Endothelial cell of umbilical vein (primary cell): ENCODE measurements around the gene ITPRIPL2. TPM values are rescaled to one million over a fixed set of nuclear protein-coding genes. Genes with fewer than 3 reads are reported as not detected.

Experiments used
- BruUV-seq: library from RNA; stranded (reverse); fragments of 400-500 nt; replicated peaks from 2 replicates; lab custom pipeline; 2021; lab: Mats Ljungman, UMichigan
- CTCF ChIA-PET: fragments of 300-600, 350-600 bp; sonication (Branson Sonifier 250); formaldehyde crosslinking; loops from one replicate; lab custom pipeline; 2021; ENCODE audit warnings: antibody characterized with exemption, inconsistent platforms; lab: Charles Lee
- POLR2A ChIA-PET: fragments of 300-600, 350-600 bp; sonication (Branson Sonifier 250); formaldehyde crosslinking; loops from one replicate; lab custom pipeline; 2021; ENCODE audit warnings: antibody characterized with exemption, inconsistent platforms; lab: Charles Lee
- DNase-seq: peaks from one replicate; pipeline ENCODE4 v3.0.0-alpha.2; 2011; ENCODE audit warnings: low read depth, low spot score
- FAIRE-seq: peaks from 2 replicates; lab custom pipeline; 2011; peaks lifted over from hg19 to GRCh38; lab: Jason Lieb, UNC
- H2AFZ ChIP-seq: 2 replicates; pipeline ENCODE4 v1.6.0; 2012; ENCODE audit warnings: low read depth, low read length, control low read depth, inconsistent platforms
- H3K27ac ChIP-seq: 2 replicates; pipeline ENCODE4 v1.5.1; 2011; ENCODE audit warnings: low read depth, mild to moderate bottlenecking, control low read depth, low read length, moderate library complexity; ENCODE audit not compliant: insufficient read depth
- H3K27me3 ChIP-seq, 2 experiments: 2 replicates each; pipeline versions ENCODE4 v1.6.0 to v1.6.1; 2011; ENCODE audit warnings: low read length in 2 of 2, mixed read lengths in 1 of 2; ENCODE audit not compliant: control insufficient read depth in 2 of 2, insufficient read depth in 2 of 2
- H3K36me3 ChIP-seq, 2 experiments: 2 replicates in 1 of 2; 3 replicates in 1 of 2; pipeline ENCODE4 v1.5.1; 2011; ENCODE audit warnings: low read length in 2 of 2, mild to moderate bottlenecking in 1 of 2, moderate library complexity in 1 of 2; ENCODE audit not compliant: control insufficient read depth in 2 of 2, insufficient read depth in 2 of 2; ENCODE audit errors: extremely low read depth in 1 of 2
- H3K4me1 ChIP-seq: 3 replicates; pipeline ENCODE4 v1.5.1; 2011; ENCODE audit warnings: mild to moderate bottlenecking, low read length; ENCODE audit not compliant: control insufficient read depth, insufficient read depth; ENCODE audit errors: extremely low read depth
- H3K4me2 ChIP-seq: 2 replicates; pipeline ENCODE4 v1.6.1; 2011; ENCODE audit warnings: low read length, control low read depth, mixed read lengths; ENCODE audit not compliant: insufficient read depth
- H3K4me3 ChIP-seq, 3 experiments: fragments of 200-600 bp in 1 of 3; sonication (generic), shearing (Covaris generic) in 1 of 3; replicated peaks in 1 of 3; 2 replicates each; pipeline ENCODE4 v1.5.1; 2011 to 2016; ENCODE audit warnings: control low read depth in 3 of 3, low read length in 3 of 3, mild to moderate bottlenecking in 2 of 3, inconsistent platforms in 1 of 3, low read depth in 1 of 3, moderate library complexity in 1 of 3; ENCODE audit not compliant: insufficient read depth in 1 of 3
- H3K79me2 ChIP-seq: 2 replicates; pipeline ENCODE4 v1.6.0; 2012; ENCODE audit warnings: low read length, inconsistent platforms; ENCODE audit not compliant: control insufficient read depth, insufficient read depth
- H3K9ac ChIP-seq: replicated peaks from 2 replicates; pipeline ENCODE3; 2011; ENCODE audit warnings: low read length, control low read depth; ENCODE audit not compliant: insufficient read depth; ENCODE audit errors: extremely low read depth
- H3K9me1 ChIP-seq: replicated peaks from 3 replicates; pipeline ENCODE4 v1.6.0; 2011; ENCODE audit warnings: mild to moderate bottlenecking, low read length; ENCODE audit not compliant: control insufficient read depth, insufficient read depth; ENCODE audit errors: extremely low read depth
- H3K9me3 ChIP-seq: replicated peaks from 2 replicates; pipeline ENCODE4 v1.5.1; 2012; ENCODE audit warnings: low read length, inconsistent platforms; ENCODE audit not compliant: control insufficient read depth, insufficient read depth
- H4K20me1 ChIP-seq: replicated peaks from 2 replicates; pipeline ENCODE3; 2011; ENCODE audit warnings: mild to moderate bottlenecking, low read length; ENCODE audit not compliant: control insufficient read depth, insufficient read depth; ENCODE audit errors: extremely low read depth
- EZH2 ChIP-seq: IDR thresholded peaks from 2 replicates; pipeline ENCODE4 v1.6.1; 2012; ENCODE audit warnings: borderline replicate concordance, low read depth, mild to moderate bottlenecking, moderate library complexity, low read length, inconsistent platforms; ENCODE audit not compliant: severe bottlenecking
- FOS ChIP-seq: IDR thresholded peaks from 2 replicates; pipeline ENCODE4 v1.6.1; 2011; ENCODE audit warnings: mild to moderate bottlenecking, low read length, moderate library complexity, borderline replicate concordance; ENCODE audit not compliant: insufficient read depth
- GATA2 ChIP-seq: IDR thresholded peaks from 2 replicates; pipeline ENCODE4 v1.7.0; 2011; ENCODE audit warnings: low read depth, mild to moderate bottlenecking, moderate library complexity, mixed read lengths, low read length; ENCODE audit not compliant: insufficient read length, insufficient read depth
- JUN ChIP-seq: IDR thresholded peaks from 2 replicates; pipeline ENCODE4 v1.6.1; 2011; ENCODE audit warnings: borderline replicate concordance, low read depth; ENCODE audit not compliant: insufficient read length, insufficient read depth
- MAX ChIP-seq: IDR thresholded peaks from 2 replicates; pipeline ENCODE4 v1.6.1; 2011; ENCODE audit not compliant: insufficient read depth, insufficient read length
- MYC ChIP-seq: IDR thresholded peaks from one replicate; pipeline ENCODE4 v1.6.1; 2011; ENCODE audit warnings: mild to moderate bottlenecking, low read depth, low read length
- POLR2A ChIP-seq: IDR thresholded peaks from 2 replicates; pipeline ENCODE4 v1.6.1; 2012; ENCODE audit warnings: low read depth, mild to moderate bottlenecking, control low read depth, low read length
- POLR2AphosphoS5 ChIP-seq: IDR thresholded peaks from 2 replicates; pipeline ENCODE4 v1.6.1; 2012; ENCODE audit warnings: low read depth, mild to moderate bottlenecking, control low read depth, low read length, moderate library complexity; ENCODE audit not compliant: insufficient read depth
- dilution Hi-C: fragments of 300-500 bp; cut with MboI; formaldehyde crosslinking; loops from one replicate; pipeline ENCODE4 v1.15.0; 2019; ENCODE audit warnings: low sequenced_read_pairs; ENCODE audit not compliant: extremely low pct_ligation_motif_present
- intact Hi-C: fragments of 100-400 bp; cut with micrococcal nuclease; formaldehyde crosslinking; loops from one replicate; pipeline ENCODE4 v1.10.0; 2022
- polyA plus RNA-seq, 4 experiments: library from polyadenylated mRNA; depleted of rRNA in 3 of 4; stranded (reverse) in 3 of 4; unstranded in 1 of 4; fragments of >200 nt; gene quantifications; 2 replicates each; pipeline versions ENCODE4 v1.2.1 to v1.2.3, GENCODE V29; 2011 to 2012; ENCODE audit warnings: missing spikeins in 1 of 4
- total RNA-seq: library from RNA; stranded (reverse); gene quantifications from 2 replicates; pipeline ENCODE4 v1.2.3, GENCODE V29; 2021
- TF ChIP-seq, protein P1 (sequence below), 2 donors: IDR thresholded peaks; 1 replicate in 1 of 2; 2 replicates in 1 of 2; pipeline ENCODE4 v1.5.1; 2011; ENCODE audit warnings: low read length in 2 of 2, mild to moderate bottlenecking in 2 of 2, moderate library complexity in 2 of 2, control low read depth in 1 of 2, inconsistent platforms in 1 of 2, low read depth in 1 of 2; ENCODE audit not compliant: insufficient read depth in 1 of 2; ENCODE audit errors: extremely low read depth in 1 of 2

The ITPRIPL2 gene
- total and polyA plus RNA-seq, 2 donors (not counting 3 experiments of a cell fraction or from before 2014, with no cell fraction given) = 10.9 to 40.8 TPM

- DNase-seq (no peak), FAIRE-seq (no peak)
- no peak overlapping the region for H3K4me3 ChIP-seq
- H3K9ac ChIP-seq = no peak overlapping the region
- no peaks in the 10 kb centered on the region for H3K36me3 ChIP-seq
- TF ChIP-seq EZH2 = no peak
- no peak for TF ChIP-seq POLR2A
- TF ChIP-seq MYC = no peak
- TF ChIP-seq FOS = no peak
- no peak for TF ChIP-seq GATA2
- TF ChIP-seq MAX = no peak
- no peak for TF ChIP-seq JUN
- TF ChIP-seq, protein P1, sequence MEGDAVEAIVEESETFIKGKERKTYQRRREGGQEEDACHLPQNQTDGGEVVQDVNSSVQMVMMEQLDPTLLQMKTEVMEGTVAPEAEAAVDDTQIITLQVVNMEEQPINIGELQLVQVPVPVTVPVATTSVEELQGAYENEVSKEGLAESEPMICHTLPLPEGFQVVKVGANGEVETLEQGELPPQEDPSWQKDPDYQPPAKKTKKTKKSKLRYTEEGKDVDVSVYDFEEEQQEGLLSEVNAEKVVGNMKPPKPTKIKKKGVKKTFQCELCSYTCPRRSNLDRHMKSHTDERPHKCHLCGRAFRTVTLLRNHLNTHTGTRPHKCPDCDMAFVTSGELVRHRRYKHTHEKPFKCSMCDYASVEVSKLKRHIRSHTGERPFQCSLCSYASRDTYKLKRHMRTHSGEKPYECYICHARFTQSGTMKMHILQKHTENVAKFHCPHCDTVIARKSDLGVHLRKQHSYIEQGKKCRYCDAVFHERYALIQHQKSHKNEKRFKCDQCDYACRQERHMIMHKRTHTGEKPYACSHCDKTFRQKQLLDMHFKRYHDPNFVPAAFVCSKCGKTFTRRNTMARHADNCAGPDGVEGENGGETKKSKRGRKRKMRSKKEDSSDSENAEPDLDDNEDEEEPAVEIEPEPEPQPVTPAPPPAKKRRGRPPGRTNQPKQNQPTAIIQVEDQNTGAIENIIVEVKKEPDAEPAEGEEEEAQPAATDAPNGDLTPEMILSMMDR (IDR thresholded peaks at IDR 0.05; ENCODE audit: extremely low read depth in 1 of 2, insufficient read depth in 1 of 2, low read depth in 1 of 2, low read length in 2 of 2) = no peak
- no peak for TF ChIP-seq POLR2AphosphoS5
- dilution Hi-C loops (no loop called here), intact Hi-C loops (no loop called here)
- H3K4me1 ChIP-seq = no peaks in the 10 kb centered on the region
- POLR2A ChIA-PET = no interaction called here
- no peak overlapping the region for H3K4me2 ChIP-seq
- H4K20me1 ChIP-seq = no peaks in the 10 kb centered on the region
- no peak overlapping the region for H3K27ac ChIP-seq
- H3K27me3 ChIP-seq = peaks cover 4 to 17% of the 10 kb centered on the region in 2 experiments
- no peaks in the 10 kb centered on the region for H3K79me2 ChIP-seq
- no peak overlapping the region for H2AFZ ChIP-seq
- CTCF ChIA-PET = interaction anchor here (0.7 to 2.5 kb wide), 5 partner anchors 11 to 770 kb away, joined by 3 to 8 read pairs (median 6); no protein-coding TSS in a partner anchor
- H3K9me1 ChIP-seq = no peaks in the 10 kb centered on the region
- no peaks in the 10 kb centered on the region for H3K9me3 ChIP-seq
- BruUV-seq = no TSS peak
Measured at GRCh38 chr16:19145010-19145409, 31.2 kb downstream of the ITPRIPL2 start.
